Measurements from ENCODE around the gene RNF186.
A peak's percentile ranks its signal among the peaks of the same experiment; 100 is the strongest.
"Not testable (repeated sequence)": the region's sequence is repeated elsewhere in the genome, so short reads cannot be mapped to it uniquely, and the experiment has no call there.

RNF186 gene

DNA sequence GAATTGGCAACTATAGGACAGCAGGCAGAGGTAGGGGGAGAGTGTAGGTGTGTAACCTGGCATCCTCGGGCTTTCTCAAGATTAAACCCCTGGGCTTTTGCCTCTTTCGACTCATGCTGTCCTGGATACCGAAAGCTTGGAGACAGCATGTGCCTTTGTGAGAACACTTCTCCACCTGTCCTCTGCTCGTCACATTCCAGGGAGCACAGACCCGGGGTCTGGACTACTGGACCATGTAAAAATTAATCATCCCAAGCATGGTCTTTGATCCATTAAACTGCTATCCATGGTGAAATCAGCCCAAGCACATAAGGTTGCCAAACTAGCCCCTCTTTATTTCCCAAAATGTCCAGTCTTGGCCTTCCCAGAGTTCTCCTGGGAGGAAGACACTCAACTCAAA is 9.0 kb upstream of the RNF186 start:
- no peak for DNase-seq

DNA sequence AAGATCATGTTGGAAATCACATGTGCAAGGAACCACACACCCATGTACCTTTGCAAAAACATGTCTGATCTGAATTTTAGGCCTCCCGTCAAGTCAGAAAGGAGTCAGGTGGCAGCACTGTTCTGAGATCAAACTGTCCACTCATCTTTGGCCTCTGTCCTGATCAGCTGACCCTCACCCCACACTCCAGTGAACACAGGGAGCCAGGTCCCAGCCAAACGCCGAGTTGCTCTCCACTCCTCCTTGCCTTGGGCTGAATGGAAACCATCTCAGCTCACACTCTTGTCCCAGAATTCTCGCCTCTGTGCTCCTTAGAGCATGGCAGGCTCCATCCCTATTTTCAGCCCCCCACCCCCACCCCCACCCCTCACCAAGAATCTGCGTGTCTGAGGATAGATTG is 4.6 kb upstream of the RNF186 start:
- no peak for DNase-seq

GRCh38 chr1:19818324-19818723 is 3.2 kb upstream of the RNF186 start:
- no peak for DNase-seq

GRCh38 chr1:19817160-19817559 is 2.1 kb upstream of the RNF186 start:
- no peak for DNase-seq

DNA sequence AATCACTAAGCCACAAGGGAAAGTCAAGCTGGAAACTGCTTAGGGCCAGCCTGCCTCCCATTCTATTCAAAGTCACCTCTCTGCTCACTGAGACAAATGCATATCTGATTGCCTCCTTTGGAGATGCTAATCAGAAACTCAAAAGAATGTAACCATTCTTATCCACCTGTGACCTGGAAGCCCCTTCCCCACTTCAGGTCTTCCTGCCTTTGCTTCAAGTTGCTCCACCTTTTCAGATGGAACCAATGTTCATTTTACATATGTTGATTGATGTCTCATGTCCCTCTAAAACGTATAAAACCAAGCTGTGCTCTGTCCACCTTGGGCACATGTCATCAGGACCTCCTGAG is 1.6 kb upstream of the RNF186 start:
- DNase-seq = not testable (repeated sequence)

- DNase-seq = no peak
These were observed 986 bp upstream of the RNF186 start for GRCh38 chr1:19815801-19816736.

- DNase-seq = no peak
These were observed 830 bp downstream of the RNF186 start for GRCh38 chr1:19814244-19814661.

- no peak for DNase-seq
These were observed 1.5 kb downstream of the RNF186 start for GRCh38 chr1:19813643-19813960.

DNA sequence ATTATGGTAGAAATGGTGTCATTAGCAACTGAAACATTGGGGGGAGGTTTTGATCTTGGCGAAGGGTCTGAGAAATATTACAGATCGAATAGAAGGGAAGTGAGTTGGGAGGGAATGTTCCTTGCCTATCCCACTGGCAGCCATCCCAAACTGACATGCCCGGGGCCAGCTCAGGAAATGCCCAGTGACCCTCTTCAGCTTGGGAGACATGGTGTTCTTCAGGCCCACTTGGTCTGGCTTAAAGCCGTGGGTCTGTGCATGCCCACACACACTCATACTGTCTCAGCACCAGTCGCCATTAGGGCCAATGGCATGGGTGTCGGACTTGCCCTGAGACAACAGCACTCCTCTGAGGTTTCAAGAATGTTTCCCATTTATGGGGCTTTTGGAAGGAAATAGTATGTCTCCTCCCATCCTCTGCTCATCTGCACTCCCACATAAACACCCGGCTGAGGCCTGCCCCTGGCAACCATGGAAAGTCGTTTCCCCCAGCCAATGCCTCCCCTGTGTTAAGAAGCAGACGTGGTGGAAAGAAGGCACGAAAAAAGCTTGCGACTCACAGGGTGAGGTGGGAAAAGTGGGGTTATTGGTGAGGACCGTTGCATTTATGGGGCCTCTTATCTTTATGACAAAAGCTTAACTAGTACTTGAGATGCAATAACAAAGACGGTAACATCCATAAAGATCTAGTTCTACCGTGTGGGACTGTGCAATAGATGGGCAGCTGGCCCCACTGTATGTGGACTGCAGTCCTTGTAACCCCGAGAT is 2.0 kb downstream of the RNF186 start:
- no peak for DNase-seq

GRCh38 chr1:19811206-19811851 is 3.8 kb downstream of the RNF186 start:
- DNase-seq = no peak

DNA sequence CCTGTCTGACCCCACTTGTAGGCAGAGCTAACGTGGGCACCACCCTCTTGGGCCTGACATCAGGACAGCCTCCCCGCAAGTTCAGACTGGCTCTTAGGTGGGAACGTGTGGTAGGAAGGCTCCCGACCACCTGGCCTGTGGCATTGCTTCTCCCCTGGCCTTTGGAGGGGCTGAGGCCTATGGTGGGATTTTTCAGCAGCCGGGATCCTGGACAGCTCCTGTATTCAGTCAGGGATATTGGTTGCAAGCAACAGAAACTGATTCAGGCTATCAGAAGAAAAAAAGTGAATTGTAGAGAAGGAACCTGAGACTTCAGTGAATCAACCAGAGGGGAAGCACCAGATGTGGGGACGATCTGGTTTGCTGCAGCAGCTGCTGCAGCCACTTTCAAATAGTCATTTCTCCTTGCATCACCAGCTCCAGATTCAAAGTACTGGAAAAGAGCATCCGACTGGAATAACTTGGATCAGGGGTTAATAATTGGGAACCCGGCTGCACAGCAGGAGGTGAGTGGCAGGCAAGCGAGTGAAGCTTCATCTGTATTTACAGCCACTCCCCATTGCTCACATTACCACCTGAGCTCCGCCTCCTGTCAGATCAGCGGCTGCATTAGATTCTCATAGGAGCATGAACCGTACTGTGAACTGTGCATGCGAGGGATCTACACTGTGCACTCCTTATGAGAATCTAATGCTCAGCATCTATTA is 5.9 kb downstream of the RNF186 start:
- no peak for DNase-seq

DNA sequence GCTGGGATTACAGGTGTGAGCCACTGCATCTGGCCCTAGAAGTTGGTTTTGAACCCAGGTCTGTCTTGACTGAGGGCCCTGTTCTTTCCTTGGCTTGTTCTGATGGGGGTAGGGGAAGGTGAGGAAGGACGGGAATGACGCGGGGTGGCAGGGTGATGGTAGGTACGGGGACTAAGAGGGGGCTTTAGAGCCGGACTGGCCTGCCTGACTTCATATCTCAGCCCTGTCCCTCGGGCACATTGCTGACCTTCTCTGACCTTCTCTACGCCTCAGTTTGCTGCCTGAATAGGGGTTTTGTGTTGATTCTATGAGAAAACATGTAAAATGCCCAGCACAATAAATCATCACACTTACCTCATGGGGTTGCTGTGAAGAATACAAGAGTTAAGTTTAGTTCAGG is 6.7 kb downstream of the RNF186 start:
- no peak for DNase-seq

DNA sequence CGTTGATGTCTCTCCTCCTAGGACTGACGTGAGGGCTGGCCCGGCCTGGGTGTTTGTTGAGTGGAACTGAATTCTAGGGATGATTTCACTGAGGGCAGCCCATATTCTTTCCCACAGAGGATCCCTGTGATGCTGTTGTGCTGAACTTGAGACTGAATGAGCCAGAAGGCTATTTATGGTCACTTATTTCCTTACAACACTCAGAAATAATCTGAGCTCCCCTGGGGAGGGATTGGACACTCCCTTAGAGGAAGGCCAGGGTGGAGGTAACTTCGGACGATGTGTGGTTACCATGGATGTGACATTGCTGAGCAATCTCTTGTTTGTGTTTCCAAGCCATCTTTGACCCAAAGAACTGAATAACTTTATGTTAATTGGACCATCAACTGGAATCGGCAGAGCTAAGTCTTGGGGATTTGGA is 10.2 kb downstream of the RNF186 start:
- no peak for DNase-seq

- no peak for DNase-seq
These were observed 12.8 kb downstream of the RNF186 start for GRCh38 chr1:19802269-19802668.

DNA sequence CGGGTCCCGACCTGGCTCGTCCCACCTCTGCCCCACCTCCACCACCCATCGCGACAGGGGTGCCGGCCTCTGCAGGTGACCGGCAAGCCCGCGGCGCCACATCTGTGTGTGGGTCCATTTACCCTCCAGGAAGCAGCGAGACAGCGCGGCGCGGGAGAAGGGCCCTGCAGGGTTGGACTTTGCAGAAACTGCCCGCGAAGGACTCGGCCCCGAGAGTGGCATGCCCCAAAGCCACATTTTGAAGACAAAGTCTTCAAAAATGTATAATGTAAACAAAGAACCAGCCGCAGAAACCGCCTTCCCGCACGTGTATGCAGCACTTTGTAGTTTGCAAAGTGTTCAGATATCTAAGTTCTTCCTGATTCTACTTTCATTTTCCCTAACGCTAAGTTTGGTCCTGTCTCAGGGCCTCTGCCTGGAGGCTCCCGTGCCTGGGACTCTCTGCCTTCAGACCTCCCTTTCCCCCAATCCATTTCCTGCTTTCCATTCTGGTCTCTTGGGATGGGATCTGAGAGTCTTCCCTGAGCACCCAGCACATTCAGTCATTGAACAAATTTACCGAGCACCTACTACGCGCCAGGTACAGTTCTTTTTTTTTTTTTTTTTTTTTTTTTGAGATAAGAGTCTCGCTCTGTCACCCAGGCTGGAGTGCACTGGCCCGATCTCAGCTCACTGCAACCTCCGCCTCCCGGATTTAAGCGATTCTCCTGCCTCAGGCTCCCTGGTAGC is 14.8 kb downstream of the RNF186 start:
- DNase-seq = peak in 5 of 14 donors; percentile 2 to 28 (median 8)

DNA sequence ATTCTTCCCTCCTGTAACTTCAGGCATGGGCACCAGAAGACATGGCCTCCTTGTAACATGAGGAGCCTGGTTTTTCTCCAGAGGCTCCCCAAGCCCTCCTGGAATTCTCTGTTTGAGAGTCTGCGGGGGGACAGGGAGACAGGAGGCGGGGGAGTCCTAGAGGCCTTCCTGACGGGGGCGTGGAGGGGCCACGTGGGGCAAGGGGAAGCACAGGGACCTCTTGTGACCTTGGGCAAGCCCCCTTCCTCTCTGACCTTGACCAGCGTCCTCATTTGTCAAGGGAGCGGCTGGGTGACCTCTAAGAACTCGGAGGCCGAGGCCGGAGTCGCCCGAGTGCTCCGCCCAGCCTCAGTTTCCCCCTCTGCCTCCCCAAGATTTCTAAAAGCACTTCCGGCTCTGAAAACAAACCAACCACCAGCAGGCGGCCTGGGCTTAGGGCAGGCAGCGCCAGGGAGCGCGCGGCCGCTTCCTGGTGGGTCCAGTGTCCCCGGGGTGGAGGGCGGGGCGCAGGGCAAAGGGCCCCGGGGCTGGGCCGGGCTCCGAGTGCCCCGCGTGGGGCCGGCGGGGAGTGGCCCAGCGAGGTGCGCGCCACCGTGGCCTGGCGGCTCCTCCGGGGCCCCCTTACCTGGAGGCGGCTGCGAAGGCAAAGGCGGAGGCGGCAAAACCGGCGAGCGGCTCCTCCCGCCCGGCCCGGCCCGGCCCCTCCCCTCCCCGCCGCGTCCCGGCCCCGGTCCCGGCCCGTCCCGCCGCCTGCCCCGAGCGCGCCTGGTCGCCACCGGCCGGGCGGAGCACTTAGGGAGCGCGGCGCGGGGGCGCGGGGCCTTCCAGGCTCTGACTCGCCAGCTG is 15.6 kb downstream of the RNF186 start, which contains the start of gene TMCO4:
Gene TMCO4, minus strand, starts transcription at position 687 of the 846 bp plus-strand sequence. CDS start 19,158 bp downstream, outside the sequence.
- DNase-seq = peak in 3 of 14 donors; percentile 8 to 32 (median 28)

DNA sequence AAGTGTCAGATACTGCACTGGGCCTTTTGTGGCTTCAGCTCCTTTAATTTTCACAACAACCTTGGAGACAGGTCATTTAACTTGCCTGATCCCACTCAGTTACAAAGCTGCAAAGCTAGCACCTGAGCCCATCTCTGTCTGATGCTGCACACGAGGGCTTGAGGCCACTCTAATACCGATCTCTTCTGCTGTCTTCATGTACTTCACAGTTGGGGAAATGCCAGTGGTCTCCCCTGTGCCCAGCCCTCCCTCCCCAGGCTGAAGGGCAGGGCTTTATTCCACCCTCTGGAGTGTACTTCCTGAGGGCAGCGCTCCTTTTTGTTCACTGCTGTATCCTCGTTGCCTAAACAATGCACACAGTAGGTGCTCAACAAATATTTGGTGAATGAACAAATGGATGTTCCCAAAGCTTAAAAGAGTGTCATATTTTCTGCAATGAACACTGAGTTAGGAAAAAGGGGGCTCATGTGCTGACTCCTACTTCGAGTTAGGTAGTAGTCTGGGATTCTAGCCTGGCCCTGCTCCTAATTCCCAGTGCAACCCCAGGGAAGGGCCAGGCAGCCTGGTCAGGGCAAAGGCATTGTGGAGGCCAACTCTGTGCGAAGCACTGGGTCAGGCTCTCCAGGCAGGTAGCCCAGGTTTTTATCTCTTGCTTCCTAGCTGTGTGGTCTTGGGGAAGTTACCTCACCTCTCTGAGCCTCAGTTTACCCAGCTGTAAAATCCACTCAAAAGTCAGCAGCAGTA is 16.4 kb downstream of the RNF186 start:
- DNase-seq = no peak

DNA sequence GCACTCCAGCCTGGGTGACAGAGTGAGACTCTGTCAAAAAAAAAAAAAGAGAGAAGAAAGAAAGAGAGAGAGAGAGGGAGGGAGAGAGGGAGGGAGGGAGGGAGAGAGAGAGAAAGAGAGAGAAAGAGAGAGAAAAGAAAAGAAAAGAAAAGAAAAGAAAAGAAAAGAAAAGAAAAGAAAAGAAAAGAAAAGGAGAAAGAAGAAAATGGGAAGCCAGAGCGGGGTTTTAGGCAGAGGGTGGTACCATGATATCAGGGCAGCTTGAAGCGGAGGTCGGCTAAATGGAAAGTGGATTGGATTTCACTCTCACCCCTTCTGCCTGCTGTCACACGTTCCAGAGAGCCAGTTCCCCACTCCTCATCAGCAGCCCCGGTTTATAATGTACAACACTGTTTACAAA is 17.3 kb downstream of the RNF186 start:
- no peak for DNase-seq

DNA sequence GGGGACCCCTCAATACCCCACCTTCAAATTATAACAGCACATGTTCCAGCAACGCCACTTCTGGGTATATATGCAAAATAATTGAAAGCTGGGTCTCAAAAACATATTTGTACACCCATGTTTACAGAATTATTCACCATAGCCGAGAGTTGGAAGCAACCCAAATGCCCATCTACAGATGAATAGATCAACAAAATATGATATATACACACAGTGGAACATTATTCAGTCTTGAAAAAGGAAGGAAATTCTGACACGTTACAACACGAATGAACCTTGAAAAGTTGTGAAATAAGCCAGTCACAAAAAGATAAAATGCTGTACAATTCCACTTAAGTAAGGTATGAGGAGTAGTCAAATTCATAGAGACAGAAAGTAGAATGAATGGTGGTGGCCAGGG is 20.5 kb downstream of the RNF186 start:
- DNase-seq = no peak
